Psoas muscle (tissue), 8 donors: ENCODE results near the gene MRPS18A. TPM values are rescaled to one million over a fixed set of nuclear protein-coding genes. Genes with fewer than 3 reads are reported as not detected.

Experiments used
- ATAC-seq, 4 donors: fragments of 200-7000 bp; cut with Tn5 transposase; one replicate each; pipeline ENCODE4 v1.9.1; 2020; ENCODE audit warnings: moderate library complexity in 3 of 4, mild to moderate bottlenecking in 2 of 4
- DNase-seq, 2 donors: peaks; one replicate each; pipeline ENCODE4 v3.0.0-alpha.2; 2020
- H3K27ac ChIP-seq: fragments of 200-600 bp; one replicate; pipeline ENCODE4 v1.8.0; 2022
- H3K27me3 ChIP-seq, 3 donors: fragments of 200-600 bp in 1 of 3; one replicate each; pipeline versions ENCODE4 v1.6.1 to v1.8.0; 2013 to 2022; ENCODE audit warnings: low read length in 2 of 3, mild to moderate bottlenecking in 2 of 3, moderate library complexity in 1 of 3; ENCODE audit not compliant: insufficient read depth in 3 of 3
- H3K36me3 ChIP-seq, 2 donors: fragments of 200-600 bp in 1 of 2; one replicate each; pipeline versions ENCODE4 v1.6.1 to v1.8.0; 2013 to 2022; ENCODE audit warnings: low read depth in 1 of 2, mild to moderate bottlenecking in 1 of 2, moderate library complexity in 1 of 2; ENCODE audit not compliant: insufficient read depth in 1 of 2
- H3K4me1 ChIP-seq: fragments of 200-600 bp; one replicate; pipeline ENCODE4 v1.8.0; 2022
- H3K4me3 ChIP-seq: fragments of 200-600 bp; one replicate; pipeline ENCODE4 v1.8.0; 2022; ENCODE audit warnings: mild to moderate bottlenecking
- H3K9me3 ChIP-seq: fragments of 200-600 bp; one replicate; pipeline ENCODE4 v1.8.0; 2022
- WGBS, 3 donors: extraction: QIAGEN DNeasy Blood & Tissue Kit; methylation state at CpG; one replicate each; pipeline versions ENCODE4 v1.1.6 to v1.1.7; 2013; 5-methylcytosine and 5-hydroxymethylcytosine counted together
- intact Hi-C, 2 donors: fragments of 100-400 bp; cut with DNase I; formaldehyde crosslinking; loops; one replicate each; pipeline versions ENCODE4 v1.11.0 to v1.14.2; 2022
- polyA plus RNA-seq, 3 donors: library from polyadenylated mRNA; stranded (reverse); fragments of 200-250 nt; gene quantifications; one replicate each; pipeline ENCODE4 v1.2.3, GENCODE V29; 2013
- total RNA-seq, 4 donors: library from RNA; stranded (reverse); fragmentation: NEBNext Ultra II Directional in 2 of 4; extraction: Animal tissue kit (Norgen Biotek cat#: 25700) in 2 of 4; gene quantifications; one replicate each; pipeline versions ENCODE4 v1.2.1 to v1.2.4, GENCODE V29; 2021 to 2023
- TF ChIP-seq, protein P1 (sequence below): fragments of 200-600 bp; IDR thresholded peaks from one replicate; pipeline ENCODE4 v1.8.0; 2022; ENCODE audit warnings: antibody characterized with exemption
- donor health status: healthy with polysubstance abuse.
- donor health status: DM: no; HTN: no; CAD: no; lungs with moderate emphysema.
- donor health status: Bipolar disorder and iron deficiency.
- donor health status: healthy.
- donor health status: DM: yes; HTN: yes; CAD: no.
- donor health status: DM: no; HTN: no; CAD: no.
- donor health status: DM: no; HTN: no; CAD: no.
- donor health status: DM: yes; HTN: yes; CAD: no.

Gene MRPS18A
- total and polyA plus RNA-seq, 7 donors = 64.1 to 152 (median 131) TPM

DNA sequence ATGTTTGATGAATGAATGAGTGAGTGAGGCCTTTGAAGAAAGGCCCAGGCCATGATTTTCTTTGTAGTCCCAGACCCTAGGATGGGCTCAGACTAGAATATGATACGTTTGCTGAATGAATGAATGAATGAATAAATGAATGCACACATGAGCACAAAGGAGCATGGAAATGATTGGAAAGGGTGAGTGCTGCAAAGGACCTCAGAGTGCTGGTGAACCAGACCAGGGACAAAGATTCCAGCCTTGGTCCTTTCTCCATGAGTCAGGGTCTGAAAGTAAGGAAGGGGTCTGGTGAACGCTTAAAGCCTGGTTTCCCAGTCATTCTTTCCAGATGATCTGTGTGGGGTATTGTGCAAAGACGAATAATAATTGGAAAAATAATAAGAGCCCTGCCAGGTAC is 40.0 kb upstream of the MRPS18A start:
- TF ChIP-seq, protein P1, sequence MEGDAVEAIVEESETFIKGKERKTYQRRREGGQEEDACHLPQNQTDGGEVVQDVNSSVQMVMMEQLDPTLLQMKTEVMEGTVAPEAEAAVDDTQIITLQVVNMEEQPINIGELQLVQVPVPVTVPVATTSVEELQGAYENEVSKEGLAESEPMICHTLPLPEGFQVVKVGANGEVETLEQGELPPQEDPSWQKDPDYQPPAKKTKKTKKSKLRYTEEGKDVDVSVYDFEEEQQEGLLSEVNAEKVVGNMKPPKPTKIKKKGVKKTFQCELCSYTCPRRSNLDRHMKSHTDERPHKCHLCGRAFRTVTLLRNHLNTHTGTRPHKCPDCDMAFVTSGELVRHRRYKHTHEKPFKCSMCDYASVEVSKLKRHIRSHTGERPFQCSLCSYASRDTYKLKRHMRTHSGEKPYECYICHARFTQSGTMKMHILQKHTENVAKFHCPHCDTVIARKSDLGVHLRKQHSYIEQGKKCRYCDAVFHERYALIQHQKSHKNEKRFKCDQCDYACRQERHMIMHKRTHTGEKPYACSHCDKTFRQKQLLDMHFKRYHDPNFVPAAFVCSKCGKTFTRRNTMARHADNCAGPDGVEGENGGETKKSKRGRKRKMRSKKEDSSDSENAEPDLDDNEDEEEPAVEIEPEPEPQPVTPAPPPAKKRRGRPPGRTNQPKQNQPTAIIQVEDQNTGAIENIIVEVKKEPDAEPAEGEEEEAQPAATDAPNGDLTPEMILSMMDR = no peak
- intact Hi-C loops = loop anchor here in 1 of 2 donors (5.0 kb wide), 1 partner anchor 35 kb away; no protein-coding TSS in a partner anchor
- no peaks in the 10 kb centered on the region for H3K4me1 ChIP-seq
- no peak overlapping the region for H3K27ac ChIP-seq
- peaks cover 27% of the 10 kb centered on the region for H3K9me3 ChIP-seq
- H3K4me3 ChIP-seq = no peak overlapping the region
- 71 to 88% (median 83%) methylated on average over 3 of the region's 3 CpGs for WGBS, 3 donors
- ATAC-seq (no peak), DNase-seq (no peak)
- H3K27me3 ChIP-seq = no peaks in the 10 kb centered on the region
- no peaks in the 10 kb centered on the region for H3K36me3 ChIP-seq

DNA sequence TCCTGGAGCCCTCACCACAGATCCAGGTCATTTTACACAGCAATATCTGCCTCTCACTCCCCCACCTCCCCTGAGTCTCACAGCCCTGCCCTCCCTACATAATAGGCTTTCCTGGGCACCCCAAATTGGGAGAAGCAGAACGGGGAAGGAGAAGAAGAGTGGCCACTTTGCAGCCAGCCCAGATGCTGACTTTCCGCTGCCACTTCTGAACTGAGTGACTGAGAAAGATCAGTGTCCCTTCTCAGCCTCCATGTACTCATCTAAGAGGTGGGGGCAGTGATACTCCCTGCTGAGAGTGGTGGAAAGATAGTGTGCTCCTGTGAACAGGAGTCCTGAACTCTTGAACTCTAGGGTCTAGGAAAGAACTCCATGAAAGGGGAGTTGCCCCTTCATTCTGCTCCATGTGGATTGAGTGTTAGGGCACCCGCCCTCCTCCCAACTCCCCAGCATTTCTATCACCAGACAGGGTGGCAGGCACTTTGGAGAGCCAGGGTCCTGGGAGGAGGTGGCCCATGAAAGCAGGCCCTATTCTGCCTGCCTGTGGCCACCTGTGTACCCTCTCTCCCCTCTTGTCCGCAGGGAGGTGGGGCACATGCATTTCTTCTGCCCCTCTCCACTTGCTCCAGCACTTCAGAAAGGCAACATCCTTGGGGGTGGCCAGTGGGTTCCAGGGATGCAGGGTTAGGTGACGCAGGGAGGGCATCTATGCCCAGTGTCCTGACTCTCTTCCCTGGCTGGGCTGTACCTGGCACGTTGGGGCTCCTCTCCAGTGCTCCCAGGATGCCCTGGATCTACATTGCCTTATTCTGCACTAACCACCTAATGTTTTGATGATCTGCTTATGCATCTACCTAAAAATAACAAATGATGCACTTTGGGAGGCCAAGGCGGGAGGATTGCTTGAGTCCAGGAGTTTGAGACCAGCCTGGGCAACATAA is 38.3 kb upstream of the MRPS18A start:
- Histone ChIP-seq H3K27me3 (no peaks in the 10 kb centered on the region), H3K9me3 (peaks cover 14% of the 10 kb centered on the region), H3K27ac (no peak overlapping the region), H3K36me3 (no peaks in the 10 kb centered on the region), H3K4me1 (no peaks in the 10 kb centered on the region), H3K4me3 (no peak overlapping the region)
- ATAC-seq = no peak
- DNase-seq = no peak
- intact Hi-C loops = loop anchor here in 1 of 2 donors (2.0 to 5.0 kb wide), 2 partner anchors 36 to 353 kb away; no protein-coding TSS in a partner anchor
- TF ChIP-seq, protein P1 = no peak
- 89 to 93% (median 93%) methylated on average over 7 of the region's 7 CpGs for WGBS, 3 donors

DNA sequence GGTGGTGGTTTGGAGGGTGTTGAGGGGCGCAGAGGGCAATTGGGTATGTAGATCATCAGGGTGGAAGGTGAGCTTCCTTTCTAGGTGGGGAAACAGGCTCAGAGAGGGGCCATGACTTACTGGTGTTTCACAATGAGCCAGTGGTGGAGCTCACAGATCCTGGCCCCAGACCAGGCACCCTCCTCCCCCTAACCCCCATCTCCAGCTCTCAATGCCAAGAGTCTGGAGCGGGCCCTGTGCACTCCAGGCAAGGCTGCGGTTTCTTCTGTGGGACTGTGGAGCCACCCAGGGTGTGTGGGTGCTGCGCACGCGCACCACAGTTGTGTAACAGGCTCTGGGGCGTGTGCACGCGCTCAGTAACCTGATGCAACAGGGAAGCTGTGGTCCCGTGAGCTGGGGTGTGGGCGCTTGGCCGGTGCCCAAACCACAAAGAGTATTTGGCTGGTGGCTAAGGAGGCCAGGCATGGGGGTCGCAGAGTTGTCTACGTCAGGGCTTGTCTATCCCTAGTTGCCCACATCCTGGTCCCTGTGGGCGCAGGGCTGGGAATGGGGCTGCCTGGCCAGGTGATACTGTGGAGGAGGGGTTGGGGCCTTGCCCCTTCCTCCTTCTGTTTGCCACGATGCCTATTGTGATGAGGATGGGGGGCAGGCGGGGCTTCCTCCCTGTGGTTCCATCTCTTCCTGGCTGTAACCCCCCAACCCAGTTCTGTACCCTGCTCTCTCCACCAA is 37.5 kb upstream of the MRPS18A start:
- DNase-seq (peak; percentile 82 to 90), ATAC-seq (peak; percentile 46 to 77 (median 70))
- 60 to 61% (median 61%) methylated on average over 17 of the region's 17 CpGs for WGBS, 3 donors
- intact Hi-C loops = loop anchor here in 1 of 2 donors (2.0 to 5.0 kb wide), 2 partner anchors 37 to 354 kb away; no protein-coding TSS in a partner anchor
- Histone ChIP-seq H3K27me3 (no peaks in the 10 kb centered on the region), H3K9me3 (peaks cover 7% of the 10 kb centered on the region), H3K36me3 (no peaks in the 10 kb centered on the region), H3K27ac (no peak overlapping the region), H3K4me3 (no peak overlapping the region), H3K4me1 (no peaks in the 10 kb centered on the region)
- TF ChIP-seq, protein P1 = no peak

DNA sequence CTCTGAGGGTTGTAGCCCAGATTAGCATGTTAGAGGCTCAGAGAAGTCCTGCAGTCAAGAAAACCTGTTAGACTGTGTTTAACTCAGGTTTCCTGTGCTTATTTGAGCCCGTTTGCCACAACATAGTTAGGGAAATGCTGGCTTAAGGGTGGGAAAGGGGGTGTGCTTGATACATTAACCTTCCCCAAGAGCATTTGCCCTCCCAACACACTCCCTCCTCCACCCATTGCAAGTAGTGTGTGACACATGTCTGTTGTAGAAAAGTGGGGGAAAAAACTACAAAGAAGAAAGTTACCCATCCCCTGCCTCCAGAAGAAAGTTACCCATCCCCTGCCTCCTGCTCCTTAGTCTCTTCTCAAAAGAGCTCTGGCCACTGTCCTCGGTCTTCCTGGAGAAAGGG is 36.8 kb upstream of the MRPS18A start:
- WGBS, 3 donors = 78 to 85% (median 84%) methylated on average over 2 of the region's 2 CpGs
- ATAC-seq = no peak
- no peak overlapping the region for H3K27ac ChIP-seq
- H3K4me3 ChIP-seq = no peak overlapping the region
- H3K9me3 ChIP-seq = peaks cover under 1% of the 10 kb centered on the region
- H3K27me3 ChIP-seq = no peaks in the 10 kb centered on the region
- intact Hi-C loops = loop anchor here in 1 of 2 donors (2.0 kb wide), 1 partner anchor 354 kb away; no protein-coding TSS in a partner anchor
- H3K36me3 ChIP-seq = no peaks in the 10 kb centered on the region
- TF ChIP-seq, protein P1 = no peak
- DNase-seq = no peak
- H3K4me1 ChIP-seq = no peaks in the 10 kb centered on the region
